ENCODE measurements around the gene CMSS1. TPM values are rescaled to one million over a fixed set of nuclear protein-coding genes. Genes with fewer than 3 reads are reported as not detected.

Gene CMSS1
- total RNA-seq, 1 experiment from 2014 or later = 64.1 TPM

- POLR2A ChIA-PET = no interaction called here
- Histone ChIP-seq H3K9me2 (ENCODE audit: insufficient read depth) (no peaks in the 10 kb centered on the region), H3K27ac (ENCODE audit: low read depth, low read length) (no peak overlapping the region), H3K4me2 (ENCODE audit: low read length) (no peak overlapping the region), H3K9me3 (ENCODE audit: control insufficient read depth in 1 of 2, insufficient read depth in 1 of 2, low read depth in 1 of 2, low read length in 2 of 2) (peaks cover 0 to 5% of the 10 kb centered on the region in 2 experiments; a peak in 1 of 4 replicates), H3K79me2 (ENCODE audit: insufficient read depth, low read length) (no peaks in the 10 kb centered on the region), H3K4me1 (ENCODE audit: control insufficient read depth in 1 of 2, insufficient read depth in 2 of 2, low read length in 2 of 2) (no peaks in the 10 kb centered on the region), H3K36me3 (ENCODE audit: control insufficient read depth in 1 of 2, insufficient read depth in 2 of 2, low read length in 2 of 2) (0 out of 4 replicates have a peak, but pooled peaks cover 0 to 6% of the 10 kb centered on the region in 2 experiments), H3K9ac (ENCODE audit: low read length) (no peak overlapping the region), H3K27me3 (ENCODE audit: insufficient read depth, low read length) (no peaks in the 10 kb centered on the region), H2AFZ (ENCODE audit: low read depth, low read length, poor library complexity, severe bottlenecking) (no peak overlapping the region), H3K4me3 (replicated peaks in 1 of 2; ENCODE audit: low read depth in 1 of 2, low read length in 2 of 2) (no peak overlapping the region), H4K20me1 (ENCODE audit: insufficient read depth) (no peaks in the 10 kb centered on the region)
- intact Hi-C loops (cut with micrococcal nuclease) = no loop called here
- RAD21 ChIA-PET (ENCODE audit: low non-redundant PET in 1 of 2, low total read pairs in 2 of 2, uncharacterized antibody in 2 of 2, unreplicated experiment in 2 of 2) = no interaction called here
- TF ChIP-seq TCF7L2 (IDR thresholded peaks at IDR 0.05; ENCODE audit: borderline replicate concordance, extremely low read depth, insufficient read depth, insufficient read length) = no peak
- no peak for TF ChIP-seq RAD21 (IDR thresholded peaks at IDR 0.05; ENCODE audit: low read depth)
- no peak for TF ChIP-seq EGR1 (IDR thresholded peaks at IDR 0.05; ENCODE audit: low read depth)
- no peak for TF ChIP-seq SRF (IDR thresholded peaks at IDR 0.05; ENCODE audit: low read depth)
- no peak for TF ChIP-seq SP1 (IDR thresholded peaks at IDR 0.05; ENCODE audit: low read depth)
- TF ChIP-seq EZH2 (IDR thresholded peaks at IDR 0.05) = no peak
- TF ChIP-seq ZFX (IDR thresholded peaks at IDR 0.05) = no peak
- TF ChIP-seq POLR2A (IDR thresholded peaks at IDR 0.05; ENCODE audit: borderline replicate concordance, extremely low read depth, insufficient read depth, insufficient read length) = no peak
- no peak for TF ChIP-seq CEBPB (IDR thresholded peaks at IDR 0.05; ENCODE audit: low read depth)
- TF ChIP-seq REST (IDR thresholded peaks at IDR 0.05; ENCODE audit: low read depth) = no peak
- TF ChIP-seq POLR2AphosphoS5 (IDR thresholded peaks at IDR 0.05; ENCODE audit: low read depth, low read length) = no peak
- no TSS peak for BruUV-seq (replicated peaks)
- no peak for DNase-seq (ENCODE audit: low read depth, low spot score)
- ATAC-seq = no peak
- CTCF ChIA-PET = no interaction called here
These were observed 341.3 kb downstream of the CMSS1 start for GRCh38 chr3:100158918-100159330.
